ENCODE measurements around the gene RNF183.

RNF183 gene

DNA sequence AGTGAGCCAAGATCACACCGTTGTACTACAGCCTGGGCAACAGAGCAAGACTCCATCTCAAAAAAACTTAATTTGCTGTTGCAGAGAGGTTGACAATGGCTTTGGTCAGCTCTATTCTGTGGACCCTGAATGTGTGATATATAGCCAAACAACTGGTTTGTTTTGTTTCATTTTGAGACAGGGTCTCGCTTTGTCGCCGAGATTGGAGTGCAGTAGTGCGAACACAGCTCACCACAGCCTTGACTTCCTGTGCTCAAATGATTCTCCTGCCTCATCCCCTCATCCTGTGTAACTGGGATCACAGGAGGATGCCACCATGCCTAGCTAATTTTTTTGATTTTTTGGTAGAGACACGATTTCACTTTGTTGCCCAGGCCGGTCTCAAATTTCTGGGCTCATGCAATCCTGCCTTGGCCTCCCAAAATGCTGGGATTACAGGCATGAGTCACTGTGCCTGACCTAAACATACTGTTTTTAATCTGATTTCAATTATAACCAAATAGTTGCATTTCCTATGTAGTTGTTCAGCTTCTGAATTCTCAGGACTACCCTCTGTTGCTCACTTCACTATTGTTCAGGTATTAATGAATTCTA, 9.8 kb downstream of the RNF183 start:
- Histone ChIP-seq H3F3A (ENCODE audit: insufficient read depth) (no peaks in the 10 kb centered on the region), H3K9ac (ENCODE audit: low read length) (no peak overlapping the region), H3K9me3 (ENCODE audit: insufficient read depth, low read length) (no peaks in the 10 kb centered on the region), H3K79me2 (ENCODE audit: insufficient read depth, low read length) (no peaks in the 10 kb centered on the region), H3K9me2 (replicated peaks; ENCODE audit: insufficient read depth, low read length) (no peaks in the 10 kb centered on the region), H3K27me3 (ENCODE audit: low read length) (no peaks in the 10 kb centered on the region), H3K27ac (ENCODE audit: low read depth, low read length) (no peak overlapping the region), H2AFZ (ENCODE audit: low read depth, low read length, severe bottlenecking) (no peak overlapping the region), H3K4me3 (ENCODE audit: insufficient read depth, low read length, poor library complexity, severe bottlenecking) (no peak overlapping the region), H4K20me1 (ENCODE audit: low read depth, low read length) (no peaks in the 10 kb centered on the region), H3K36me3 (ENCODE audit: low read length) (peaks cover 32% of the 10 kb centered on the region; the same call in 1 of the 2 replicates), H3K4me2 (ENCODE audit: low read depth, low read length, poor library complexity, severe bottlenecking) (no peak overlapping the region)
- TF ChIP-seq EZH2phosphoT487 (conservative IDR thresholded peaks at IDR 0.05; ENCODE audit: low read length) (no peak), CTCF (IDR thresholded peaks at IDR 0.05; ENCODE audit: insufficient read depth, low read length, poor library complexity, severe bottlenecking) (no peak)

GRCh38 chr9:113290052-113290607, 13.0 kb downstream of the RNF183 start:
- Histone ChIP-seq H2AFZ (ENCODE audit: low read depth, low read length, severe bottlenecking) (no peak overlapping the region), H3K27ac (ENCODE audit: low read depth, low read length) (no peak overlapping the region), H3K79me2 (ENCODE audit: insufficient read depth, low read length) (no peaks in the 10 kb centered on the region), H3F3A (ENCODE audit: insufficient read depth) (no peaks in the 10 kb centered on the region), H3K27me3 (ENCODE audit: low read length) (no peaks in the 10 kb centered on the region), H3K9me2 (replicated peaks; ENCODE audit: insufficient read depth, low read length) (no peaks in the 10 kb centered on the region), H3K36me3 (ENCODE audit: low read length) (peaks cover 56% of the 10 kb centered on the region; the same call in 1 of the 2 replicates), H3K9me3 (ENCODE audit: insufficient read depth, low read length) (no peaks in the 10 kb centered on the region), H4K20me1 (ENCODE audit: low read depth, low read length) (no peaks in the 10 kb centered on the region; the same call in 1 of the 2 replicates), H3K9ac (ENCODE audit: low read length) (no peak overlapping the region), H3K4me3 (ENCODE audit: insufficient read depth, low read length, poor library complexity, severe bottlenecking) (no peak overlapping the region), H3K4me2 (ENCODE audit: low read depth, low read length, poor library complexity, severe bottlenecking) (no peak overlapping the region)
- TF ChIP-seq CTCF (IDR thresholded peaks at IDR 0.05; ENCODE audit: insufficient read depth, low read length, poor library complexity, severe bottlenecking) (no peak), EZH2phosphoT487 (conservative IDR thresholded peaks at IDR 0.05; ENCODE audit: low read length) (no peak)

GRCh38 chr9:113289091-113289490, 14.1 kb downstream of the RNF183 start:
- Histone ChIP-seq H3F3A (ENCODE audit: insufficient read depth) (no peaks in the 10 kb centered on the region), H3K4me2 (ENCODE audit: low read depth, low read length, poor library complexity, severe bottlenecking) (no peak overlapping the region), H3K79me2 (ENCODE audit: insufficient read depth, low read length) (no peaks in the 10 kb centered on the region), H2AFZ (ENCODE audit: low read depth, low read length, severe bottlenecking) (no peak overlapping the region), H3K27me3 (ENCODE audit: low read length) (no peaks in the 10 kb centered on the region), H4K20me1 (ENCODE audit: low read depth, low read length) (no peaks in the 10 kb centered on the region; the same call in 1 of the 2 replicates), H3K36me3 (ENCODE audit: low read length) (peaks cover 65% of the 10 kb centered on the region; the same call in 1 of the 2 replicates), H3K9me3 (ENCODE audit: insufficient read depth, low read length) (no peaks in the 10 kb centered on the region), H3K27ac (ENCODE audit: low read depth, low read length) (no peak overlapping the region), H3K9ac (ENCODE audit: low read length) (no peak overlapping the region), H3K9me2 (replicated peaks; ENCODE audit: insufficient read depth, low read length) (no peaks in the 10 kb centered on the region), H3K4me3 (ENCODE audit: insufficient read depth, low read length, poor library complexity, severe bottlenecking) (no peak overlapping the region)
- no peak for TF ChIP-seq CTCF (IDR thresholded peaks at IDR 0.05; ENCODE audit: insufficient read depth, low read length, poor library complexity, severe bottlenecking)
